Measurements from ENCODE around the gene CDKN2B-AS1.

DNA sequence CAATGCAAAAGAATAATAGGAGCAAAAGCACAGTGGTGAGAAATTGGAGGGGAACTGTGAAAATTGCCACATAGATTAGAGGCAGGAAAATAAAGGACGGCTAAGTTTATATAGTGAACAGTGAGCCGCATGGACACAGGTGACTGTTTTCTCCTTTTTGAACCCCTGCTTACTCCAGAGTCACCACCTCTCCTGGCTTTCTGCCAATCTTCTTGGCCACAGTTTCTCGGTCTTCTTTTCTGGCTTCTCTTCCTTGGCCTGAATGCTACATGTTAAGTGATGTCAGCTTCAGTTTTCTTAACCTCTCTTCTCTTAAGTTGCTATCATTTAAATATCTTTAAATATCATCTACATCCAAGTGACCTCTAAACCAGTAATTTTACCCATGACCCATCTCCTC is 61.8 kb downstream of the CDKN2B-AS1 start:
- no peak for TF ChIP-seq POLR2A (IDR thresholded peaks at IDR 0.05)
- no peak for TF ChIP-seq CTCF (IDR thresholded peaks at IDR 0.05 in 8 of 11, conservative IDR thresholded peaks at IDR 0.05 in 3 of 11)
- no peak for TF ChIP-seq POLR2AphosphoS5 (IDR thresholded peaks at IDR 0.05)
